GM21825 (cell line): ENCODE data around the gene IDUA.
"Not testable (repeated sequence)": the region's sequence is repeated elsewhere in the genome, so short reads cannot be mapped to it uniquely, and the experiment has no call there.

Experiments
- ATAC-seq: cut with Tn5 transposase; IDR thresholded peaks from one replicate; pipeline ENCODE4 v1.9.1; 2021; ENCODE audit warnings: mild to moderate bottlenecking, moderate library complexity; ENCODE audit not compliant: unreplicated experiment

IDUA gene

DNA sequence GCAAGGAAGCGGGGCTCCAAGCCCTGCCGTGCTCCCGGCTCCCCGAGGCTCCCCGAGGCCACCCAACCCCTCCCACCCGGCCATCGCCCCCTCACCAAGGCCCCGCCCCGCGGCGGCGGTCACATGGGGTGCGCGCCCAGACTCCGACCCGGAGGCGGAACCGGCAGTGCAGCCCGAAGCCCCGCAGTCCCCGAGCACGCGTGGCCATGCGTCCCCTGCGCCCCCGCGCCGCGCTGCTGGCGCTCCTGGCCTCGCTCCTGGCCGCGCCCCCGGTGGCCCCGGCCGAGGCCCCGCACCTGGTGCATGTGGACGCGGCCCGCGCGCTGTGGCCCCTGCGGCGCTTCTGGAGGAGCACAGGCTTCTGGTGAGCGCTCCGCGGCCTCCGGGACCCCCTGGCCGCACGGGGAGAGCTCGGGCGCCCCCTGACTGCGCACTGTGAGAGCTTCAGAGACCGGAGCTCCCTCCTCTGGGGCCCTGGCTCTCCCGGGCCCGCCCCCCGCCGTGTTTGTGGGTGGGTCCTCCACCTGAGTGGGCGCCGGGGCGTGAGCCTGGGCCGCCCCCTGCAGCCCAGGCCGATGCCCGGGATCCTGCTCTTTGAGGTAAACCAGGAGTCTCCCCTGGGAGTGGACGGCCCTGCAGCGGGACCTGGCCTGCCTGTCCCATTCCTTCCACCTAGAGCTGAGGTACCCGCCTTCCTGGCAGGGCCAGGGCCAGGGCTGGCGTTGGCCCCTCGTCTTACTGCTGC, at the start of gene IDUA:
TSS of gene IDUA (plus strand) at position 166 of the 745 bp plus-strand sequence. CDS start at position 207, 41 bp downstream.
- peak; percentile 77 for ATAC-seq

DNA sequence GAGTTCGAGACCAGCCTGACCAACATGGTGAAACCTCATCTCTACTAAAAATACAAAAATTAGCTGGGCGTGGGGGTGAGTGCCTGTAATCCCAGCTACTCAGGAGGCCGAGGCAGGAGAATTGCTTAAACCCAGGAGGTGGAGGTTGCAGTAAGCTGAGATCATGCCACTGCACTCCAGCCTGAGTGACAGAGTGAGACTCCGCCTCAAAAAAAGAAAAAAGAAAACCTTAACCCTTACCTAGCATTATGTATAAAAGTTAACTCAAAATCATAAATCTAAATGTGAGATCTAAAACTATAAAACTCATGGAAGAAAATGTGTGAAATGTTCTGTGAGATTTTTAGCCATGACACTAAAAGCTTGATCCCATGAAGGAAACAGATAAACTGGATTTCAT, 47.3 kb upstream of the IDUA start:
- ATAC-seq, result not testable (repeated sequence)

DNA sequence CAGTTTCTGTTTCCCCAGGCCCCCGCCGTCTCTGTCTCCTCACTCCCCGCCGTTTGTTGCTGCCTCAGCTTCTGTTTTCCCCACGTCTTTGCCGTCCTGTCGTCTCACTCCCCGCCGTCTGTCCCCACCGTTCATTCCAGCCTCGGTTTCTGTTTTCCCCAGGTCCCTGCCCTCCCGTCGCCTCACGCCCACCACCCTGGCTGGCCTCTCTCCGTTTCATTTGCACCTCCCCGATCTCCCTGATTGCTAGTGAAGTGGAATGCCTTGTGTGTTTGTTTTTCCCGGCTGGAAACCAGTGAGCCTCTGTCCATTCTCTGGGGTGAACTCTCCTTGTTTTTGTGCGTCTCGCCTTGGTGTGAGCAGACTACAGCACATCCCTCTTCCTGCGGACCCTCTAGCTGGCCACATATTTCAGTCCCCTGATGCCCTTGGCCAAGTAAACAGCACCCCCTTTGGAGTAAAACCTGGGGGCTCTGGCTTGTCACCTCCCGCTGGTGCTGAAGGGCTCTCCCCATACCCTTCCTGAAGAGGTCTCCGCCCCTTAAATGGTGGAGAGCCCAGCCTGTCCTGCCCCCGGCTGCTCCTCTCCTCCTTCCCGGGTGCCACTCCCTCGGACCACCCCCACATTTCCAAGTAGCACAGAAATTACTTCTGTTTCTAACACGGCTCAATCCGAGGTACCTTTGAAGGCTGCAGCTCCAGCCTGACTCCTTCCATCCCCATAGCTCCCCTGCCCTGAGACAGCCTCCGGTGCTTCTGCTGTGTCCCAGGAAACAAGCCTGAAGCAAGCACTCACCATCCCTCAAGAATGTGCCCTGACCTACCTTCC, 41.4 kb upstream of the IDUA start:
- no peak for ATAC-seq

DNA sequence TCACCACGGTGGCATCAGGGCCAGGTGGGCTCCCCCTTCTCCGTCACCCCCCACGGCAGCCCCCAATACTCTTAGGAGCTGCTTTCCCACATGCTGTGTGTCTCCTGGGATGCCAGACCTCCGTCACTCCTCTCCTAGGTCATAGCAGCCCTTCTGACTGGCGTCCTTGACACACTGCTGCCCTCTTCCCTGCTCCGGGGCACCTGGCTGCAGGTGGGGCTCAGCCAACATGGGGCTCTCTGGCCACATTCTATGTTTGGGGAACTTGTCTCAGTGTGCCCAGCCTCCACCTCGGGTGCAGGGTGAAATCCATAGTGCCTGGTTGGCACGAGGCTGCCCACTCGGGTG, 40.8 kb upstream of the IDUA start:
- no peak for ATAC-seq

DNA sequence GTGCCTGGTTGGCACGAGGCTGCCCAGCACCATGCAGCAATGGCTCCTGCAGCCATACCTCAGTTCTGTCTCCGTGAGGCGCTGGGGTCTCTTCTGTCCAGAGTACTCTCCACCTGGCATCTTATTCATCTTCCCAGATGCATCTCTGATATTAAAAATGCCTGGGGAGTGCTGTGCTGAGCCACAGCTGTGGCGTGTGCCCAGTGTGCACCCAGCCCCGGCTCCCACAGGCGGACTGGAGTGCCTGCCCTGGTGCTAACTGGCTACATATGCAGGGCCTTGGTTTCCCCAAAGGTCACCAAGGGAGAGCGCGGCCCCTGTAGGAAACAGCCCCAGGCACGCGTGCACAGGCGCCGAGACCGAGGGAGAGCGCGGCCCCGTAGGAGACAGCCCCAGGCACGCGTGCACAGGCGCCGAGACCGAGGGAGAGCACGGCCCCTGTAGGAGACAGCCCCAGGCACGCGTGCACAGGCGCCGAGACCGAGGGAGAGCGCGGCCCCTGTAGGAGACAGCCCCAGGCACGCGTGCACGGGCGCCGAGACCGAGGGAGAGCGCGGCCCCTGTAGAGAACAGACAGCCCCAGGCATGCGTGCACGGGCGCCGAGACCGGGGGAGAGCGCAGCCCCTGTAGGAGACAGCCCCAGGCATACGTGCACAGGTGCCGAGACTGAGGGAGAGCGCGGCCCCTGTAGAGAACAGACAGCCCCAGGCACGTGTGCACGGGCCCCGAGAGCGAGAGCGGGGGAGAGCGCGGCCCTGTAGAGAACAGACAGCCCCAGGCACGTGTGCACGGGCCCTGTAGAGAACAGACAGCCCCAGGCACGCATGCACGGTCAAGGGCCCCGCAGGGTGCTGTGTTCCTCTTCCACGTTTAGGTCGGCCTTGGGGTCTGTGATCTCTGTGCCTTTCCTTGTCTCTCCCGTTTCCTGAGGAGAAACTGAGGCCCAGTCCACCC, 40.0 kb upstream of the IDUA start:
- no peak for ATAC-seq

DNA sequence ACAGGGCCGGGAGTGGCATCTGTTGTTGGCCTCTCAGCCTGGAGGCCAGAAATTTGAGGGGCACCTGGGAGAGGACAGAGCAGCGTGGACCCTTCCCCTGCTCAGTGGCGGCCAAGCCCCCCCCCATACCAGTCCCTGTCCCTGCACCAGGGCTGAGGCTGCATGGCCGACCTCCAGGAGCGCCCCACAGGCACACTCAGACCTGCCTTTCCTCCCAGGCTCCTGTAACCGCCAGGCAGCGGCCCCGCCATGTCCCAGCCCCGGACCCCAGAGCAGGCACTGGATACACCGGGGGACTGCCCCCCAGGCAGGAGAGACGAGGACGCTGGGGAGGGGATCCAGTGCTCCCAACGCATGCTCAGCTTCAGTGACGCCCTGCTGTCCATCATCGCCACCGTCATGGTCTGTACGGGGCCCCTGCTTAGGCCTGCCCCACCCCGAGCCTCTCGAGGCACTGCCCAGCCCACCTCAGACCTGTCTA, 39.3 kb upstream of the IDUA start:
- no peak for ATAC-seq

DNA sequence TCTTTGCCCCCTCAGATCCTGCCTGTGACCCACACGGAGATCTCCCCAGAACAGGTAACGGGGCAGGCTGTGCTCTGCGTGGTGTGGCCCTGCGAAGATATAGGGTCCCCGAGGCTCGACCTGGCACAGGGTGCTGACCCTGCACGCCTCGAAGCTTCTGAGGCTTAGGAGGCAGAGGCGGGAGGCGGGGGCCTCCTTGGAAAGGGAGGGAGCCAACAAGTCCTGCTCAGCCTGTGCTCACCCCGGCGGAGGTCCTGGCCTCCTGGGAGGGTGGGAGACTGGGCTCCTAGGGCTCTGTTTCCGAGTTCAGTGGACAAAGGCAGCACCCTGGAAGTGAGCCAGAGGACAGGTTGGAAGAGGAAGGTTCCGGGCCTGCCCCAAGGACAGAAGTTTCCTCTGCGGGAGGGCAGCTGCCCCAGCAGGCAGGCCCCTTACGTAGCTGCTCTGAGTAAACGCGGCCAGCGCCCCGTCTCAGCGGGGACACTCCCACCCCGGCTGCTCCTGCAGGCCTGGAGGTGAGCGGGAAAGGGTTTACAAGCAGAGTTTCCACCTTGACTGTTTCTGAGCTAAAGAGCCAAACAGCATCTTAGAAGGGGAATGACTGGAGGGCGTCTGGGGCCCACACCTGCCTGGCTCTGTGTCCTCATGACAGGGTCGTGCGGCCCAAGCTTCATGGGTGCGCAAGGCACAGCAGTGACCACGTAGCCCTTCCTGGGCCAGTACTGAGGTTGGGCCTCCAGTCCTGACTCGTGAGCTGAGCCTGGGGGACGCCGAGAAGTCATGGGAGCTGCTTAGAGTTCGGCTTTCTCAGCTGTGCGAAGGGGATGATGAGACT, 38.5 kb upstream of the IDUA start:
- no peak for ATAC-seq

DNA sequence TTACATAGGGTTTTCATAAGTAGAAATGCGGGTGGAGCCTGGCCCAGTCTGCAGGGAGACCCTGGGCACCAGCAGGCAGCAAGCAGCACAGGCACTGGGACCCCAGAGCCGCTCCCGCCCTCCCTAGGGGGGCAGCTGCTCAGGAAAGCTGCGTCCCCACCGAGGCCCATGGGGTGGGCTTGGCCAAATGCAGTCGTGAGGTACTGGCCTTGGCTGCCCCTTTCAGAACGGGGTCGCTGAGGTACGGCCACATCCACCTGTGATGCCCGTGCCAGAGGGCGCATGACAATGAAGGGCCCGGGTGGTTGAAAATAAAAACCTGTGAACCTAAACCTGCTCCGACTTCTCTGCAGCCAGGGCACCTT, 37.9 kb upstream of the IDUA start:
- no peak for ATAC-seq

DNA sequence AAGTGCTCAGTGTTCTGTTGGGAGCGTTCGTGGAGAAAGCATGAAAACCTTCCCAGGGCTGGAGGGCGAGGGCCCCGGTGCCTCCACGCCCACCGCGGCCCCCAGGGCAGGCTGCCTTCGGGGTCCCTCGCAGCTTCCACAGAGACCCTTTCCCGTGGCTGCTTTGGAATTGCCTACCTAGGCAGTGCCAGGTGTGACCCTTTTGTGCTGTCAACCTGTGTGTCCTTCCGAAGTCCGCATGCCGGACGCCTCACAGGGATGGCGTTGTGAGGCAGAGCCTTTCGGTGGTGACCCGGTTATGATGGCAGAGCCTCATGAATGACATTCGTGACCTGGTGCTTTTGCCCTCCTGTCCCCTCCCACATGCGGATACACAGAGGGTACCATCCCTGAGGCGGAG, 37.2 kb upstream of the IDUA start:
- ATAC-seq, result no peak

DNA sequence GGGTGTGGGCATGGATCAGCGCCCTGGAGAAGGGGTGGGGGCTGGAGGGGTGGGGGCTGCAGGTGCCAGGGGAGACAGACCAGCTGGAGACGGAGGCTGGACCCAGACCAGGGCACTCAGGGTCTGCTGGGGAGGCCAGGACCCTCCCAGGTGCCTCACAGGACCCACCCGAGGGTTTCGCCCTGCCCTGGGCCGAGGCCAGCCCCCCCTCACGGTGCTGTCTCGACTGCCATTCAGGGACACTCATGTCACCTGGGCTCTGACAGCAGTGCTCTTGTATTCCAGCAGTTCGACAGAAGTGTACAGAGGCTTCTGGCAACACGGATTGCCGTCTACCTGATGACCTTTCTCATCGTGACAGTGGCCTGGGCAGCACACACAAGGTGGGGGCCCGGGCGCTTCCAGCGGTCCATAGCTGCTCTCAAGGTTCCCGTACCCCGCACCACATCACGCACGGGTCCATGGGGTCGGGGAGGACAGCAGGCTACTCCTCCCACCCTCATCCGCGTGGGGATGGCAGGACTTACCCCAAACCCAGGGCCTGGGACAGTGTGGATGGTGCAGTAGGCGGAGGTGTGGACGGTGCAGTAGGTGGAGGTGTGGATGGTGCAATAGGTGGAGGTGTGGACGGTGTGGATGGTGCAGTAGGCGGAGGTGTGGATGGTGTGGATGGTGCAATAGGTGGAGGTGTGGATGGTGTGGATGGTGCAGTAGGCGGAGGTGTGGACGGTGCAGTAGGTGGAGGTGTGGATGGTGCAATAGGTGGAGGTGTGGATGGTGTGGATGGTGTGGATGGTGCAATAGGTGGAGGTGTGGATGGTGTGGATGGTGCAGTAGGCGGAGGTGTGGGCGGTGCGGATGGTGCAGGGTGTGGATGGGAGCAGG, 36.5 kb upstream of the IDUA start:
- ATAC-seq, result no peak

DNA sequence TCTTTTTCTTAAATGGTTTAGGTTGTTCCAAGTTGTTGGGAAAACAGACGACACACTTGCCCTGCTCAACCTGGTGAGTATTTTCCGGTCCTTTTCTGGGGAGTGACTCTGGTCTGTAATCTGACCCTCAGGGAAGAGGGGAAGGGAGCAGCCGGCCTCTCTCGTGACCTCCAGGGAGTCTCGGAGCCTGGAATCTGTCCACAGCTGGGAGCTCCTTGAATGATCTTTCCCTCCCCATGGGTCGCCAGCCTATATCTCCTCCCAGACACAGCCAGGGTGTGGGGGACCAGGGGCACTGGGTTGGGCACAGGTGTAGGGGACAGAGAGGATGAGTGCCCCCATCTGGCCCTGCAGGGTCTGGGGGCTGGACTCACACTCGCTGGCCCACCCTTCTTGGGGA, 35.7 kb upstream of the IDUA start:
- no peak for ATAC-seq

DNA sequence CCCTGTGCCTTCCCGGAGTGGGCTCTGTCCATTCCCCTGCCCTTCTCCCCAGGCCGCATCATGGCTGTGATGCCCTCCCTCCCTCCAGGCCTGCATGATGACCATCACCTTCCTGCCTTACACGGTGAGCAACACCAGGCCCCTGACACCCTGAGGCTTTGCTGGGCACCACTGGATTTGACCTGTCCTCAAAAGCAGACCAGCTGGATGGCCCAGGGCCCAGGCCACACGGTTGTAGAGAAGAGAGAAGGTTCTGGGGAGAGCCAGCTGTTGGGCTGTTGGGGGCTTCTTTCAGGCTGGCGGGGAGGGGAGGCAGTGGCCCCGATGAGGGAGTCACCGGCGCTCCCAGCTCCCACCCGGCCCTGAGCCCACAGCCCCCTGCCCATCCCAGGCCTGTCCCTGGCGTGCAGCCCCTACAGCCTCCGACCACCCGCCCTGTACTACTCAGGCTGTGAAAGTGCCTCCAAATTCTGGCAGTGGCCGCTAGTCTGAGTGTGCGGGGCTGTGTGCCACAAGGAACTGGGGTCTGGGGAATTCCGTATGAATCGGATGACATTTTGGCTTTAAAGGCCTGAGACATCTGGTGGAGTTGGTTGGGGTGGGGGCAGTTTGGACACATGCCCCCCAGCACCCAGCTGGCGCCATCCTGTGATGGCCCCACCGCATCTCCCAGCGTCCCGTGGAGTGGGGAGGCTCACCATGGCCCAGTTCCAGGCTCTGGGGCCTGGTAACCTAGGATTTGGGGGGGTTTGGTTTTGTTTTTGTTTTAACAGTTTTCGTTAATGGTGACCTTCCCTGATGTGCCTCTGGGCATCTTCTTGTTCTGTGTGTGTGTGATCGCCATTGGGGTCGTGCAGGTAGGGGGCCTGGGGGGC, 35.0 kb upstream of the IDUA start:
- no peak for ATAC-seq

DNA sequence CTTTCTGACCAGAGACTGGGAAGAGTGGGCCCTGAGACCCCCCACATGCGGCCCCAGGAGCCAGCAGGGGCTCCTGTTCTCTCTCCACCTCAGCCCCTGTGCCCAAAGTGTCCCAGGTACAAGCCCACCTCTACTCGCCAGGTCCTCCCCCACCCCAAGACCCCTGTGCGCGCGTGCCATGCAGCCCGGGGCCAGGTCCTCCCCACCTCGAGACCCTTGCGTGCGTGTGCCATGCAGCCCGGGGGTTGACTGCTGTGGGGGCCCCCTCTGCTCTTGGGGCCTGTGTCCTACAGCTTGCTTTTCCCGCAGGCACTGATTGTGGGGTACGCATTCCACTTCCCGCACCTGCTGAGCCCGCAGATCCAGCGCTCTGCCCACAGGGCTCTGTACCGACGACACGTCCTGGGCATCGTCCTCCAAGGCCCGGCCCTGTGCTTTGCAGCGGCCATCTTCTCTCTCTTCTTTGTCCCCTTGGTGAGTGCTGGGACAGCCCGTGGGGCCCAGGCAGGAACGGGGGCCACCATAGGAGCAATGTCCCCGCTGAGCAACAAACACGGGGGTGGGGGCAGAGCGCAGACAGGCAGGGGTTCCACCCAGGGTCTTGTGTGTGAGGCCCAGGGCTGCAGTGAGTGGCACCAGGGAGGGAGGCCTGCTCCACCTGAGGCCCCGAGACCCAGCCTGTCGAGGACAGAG, 33.8 kb upstream of the IDUA start:
- ATAC-seq, result no peak

DNA sequence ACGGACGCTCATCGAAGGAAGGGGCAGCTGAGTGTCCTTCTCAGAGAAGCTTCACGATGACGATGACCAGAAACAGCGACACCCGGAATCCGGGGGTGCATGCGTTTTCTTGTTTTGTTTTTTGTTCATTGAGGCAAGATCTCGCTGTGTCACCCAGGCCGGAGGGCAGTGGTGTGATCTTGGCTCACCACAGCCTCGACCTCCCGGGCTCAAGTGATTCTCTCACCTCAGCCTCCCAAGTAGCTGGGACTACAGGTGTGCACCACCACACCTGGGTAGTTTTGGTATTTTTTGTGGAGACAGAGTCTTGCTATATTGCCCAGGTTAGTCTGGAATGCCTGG, 33.3 kb upstream of the IDUA start:
- ATAC-seq, result no peak

DNA sequence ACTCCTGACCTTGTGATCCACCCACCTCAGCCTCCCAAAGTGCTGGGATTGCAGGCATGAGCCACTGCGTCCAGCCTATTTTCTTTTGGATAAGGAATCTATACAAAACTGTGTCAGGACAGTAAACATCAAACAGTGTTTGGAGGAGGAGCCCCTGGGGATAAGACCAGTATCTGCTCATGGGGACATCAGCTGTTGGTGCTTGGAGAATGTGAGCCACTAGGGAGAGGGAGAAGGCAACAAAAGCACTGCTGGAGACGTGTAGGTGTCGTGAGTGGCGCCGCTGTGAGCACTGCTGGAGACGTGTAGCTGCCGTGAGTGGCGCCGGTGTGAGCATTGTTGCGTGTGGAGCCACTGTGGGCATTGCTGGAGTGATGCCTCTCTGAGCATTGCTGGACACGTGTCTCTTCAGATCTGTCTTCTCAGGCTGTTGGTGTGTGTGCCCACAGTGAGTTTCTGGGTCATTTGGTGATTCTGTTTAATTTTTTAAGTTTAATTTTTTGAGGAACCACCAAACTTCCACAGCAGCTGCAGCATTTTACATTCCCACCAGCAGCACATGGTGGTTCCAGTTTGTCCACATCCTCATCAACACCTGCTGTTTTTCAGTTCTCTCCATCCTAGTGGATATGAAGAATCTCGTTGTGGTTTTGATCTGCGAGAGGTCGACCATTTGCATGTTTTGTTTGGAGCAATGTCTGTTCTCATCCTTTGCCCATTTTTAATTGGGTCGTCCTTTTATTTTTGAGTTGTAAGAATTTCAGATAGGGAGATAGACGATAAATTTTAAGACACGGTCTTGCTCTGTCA, 32.4 kb upstream of the IDUA start:
- no peak for ATAC-seq

DNA sequence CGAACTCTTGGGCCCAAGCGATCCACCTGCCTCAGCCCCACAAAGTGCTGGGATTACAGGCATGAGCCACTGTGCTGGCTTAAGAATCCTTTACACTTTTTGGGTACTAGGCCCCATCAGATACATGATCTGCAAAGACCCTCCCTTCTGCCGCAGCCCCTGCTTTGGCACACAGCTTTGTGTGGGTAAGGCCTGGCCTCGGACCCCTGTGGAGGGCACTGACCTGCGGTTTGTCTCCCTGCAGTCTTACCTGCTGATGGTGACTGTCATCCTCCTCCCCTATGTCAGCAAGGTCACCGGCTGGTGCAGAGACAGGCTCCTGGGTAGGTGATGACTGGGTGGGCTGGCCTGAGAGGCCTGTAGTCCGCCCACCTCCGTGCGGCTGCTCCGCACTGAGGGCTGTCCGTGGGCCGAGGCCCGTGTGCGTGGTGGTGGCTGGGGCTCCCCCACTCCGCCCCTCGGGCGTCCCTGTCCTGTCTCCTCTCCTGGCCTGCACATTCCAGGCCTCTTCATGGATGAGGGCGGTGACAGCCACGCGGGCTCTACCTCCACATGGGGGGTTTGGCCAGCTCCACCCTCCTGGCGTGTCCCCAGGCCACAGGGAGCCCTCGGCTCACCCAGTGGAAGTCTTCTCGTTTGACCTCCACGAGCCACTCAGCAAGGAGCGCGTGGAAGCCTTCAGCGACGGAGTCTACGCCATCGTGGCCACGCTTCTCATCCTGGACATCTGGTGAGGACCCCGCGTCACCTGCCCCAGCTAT, 31.5 kb upstream of the IDUA start:
- no peak for ATAC-seq
